T-helper 1 cell treated with Interleukin-12 subunit alpha and Interleukin-12 subunit beta and Interleukin-4 antibody, amounts not matched to agents 30 ng/mL and 1 ng/mL, for 36 hours (primary cell): Measurements from ENCODE around the gene RARRES1. TPM values are rescaled to one million over a fixed set of nuclear protein-coding genes. Genes with fewer than 3 reads are reported as not detected.

Experiments used
- intact Hi-C: fragments of 100-400 bp; cut with micrococcal nuclease; formaldehyde crosslinking; loops from one replicate; pipeline ENCODE4 v1.15.1; 2024
- total RNA-seq: library from RNA; stranded (reverse); gene quantifications from 2 replicates; pipeline ENCODE4 v1.2.3, GENCODE V29; 2022

The RARRES1 gene
- not detected in 2 replicates for total RNA-seq

GRCh38 chr3:158731938-158732855 is at the start of gene RARRES1:
Gene RARRES1, minus strand, starts transcription at chr3:158732457. Its CDS starts 42 bp downstream, at chr3:158732415.
- intact Hi-C loops, result no loop called here

- intact Hi-C loops, result no loop called here
Observed at GRCh38 chr3:158781849-158782248, 49.6 kb upstream of the RARRES1 start.

GRCh38 chr3:158781191-158781590 is 48.9 kb upstream of the RARRES1 start:
- intact Hi-C loops, result no loop called here

- intact Hi-C loops, result no loop called here
Observed at GRCh38 chr3:158780766-158781165, 48.5 kb upstream of the RARRES1 start.

GRCh38 chr3:158777161-158777873 is 45.1 kb upstream of the RARRES1 start:
- intact Hi-C loops, result no loop called here

GRCh38 chr3:158776531-158776930 is 44.3 kb upstream of the RARRES1 start:
- intact Hi-C loops, result no loop called here

GRCh38 chr3:158775426-158776410 is 43.5 kb upstream of the RARRES1 start:
- intact Hi-C loops, result no loop called here

- intact Hi-C loops, result no loop called here
Observed at GRCh38 chr3:158774965-158775364, 42.7 kb upstream of the RARRES1 start.

- intact Hi-C loops, result no loop called here
Observed at GRCh38 chr3:158773845-158774830, 41.9 kb upstream of the RARRES1 start.

- intact Hi-C loops, result no loop called here
Observed at GRCh38 chr3:158773166-158773565, 40.9 kb upstream of the RARRES1 start.

- intact Hi-C loops, result no loop called here
Observed at GRCh38 chr3:158771982-158772381, 39.7 kb upstream of the RARRES1 start.

GRCh38 chr3:158771577-158771976 is 39.3 kb upstream of the RARRES1 start:
- intact Hi-C loops, result no loop called here

- intact Hi-C loops, result no loop called here
Observed at GRCh38 chr3:158770741-158771350, 38.6 kb upstream of the RARRES1 start.

- intact Hi-C loops, result no loop called here
Observed at GRCh38 chr3:158769952-158770740, 37.9 kb upstream of the RARRES1 start.

- intact Hi-C loops, result no loop called here
Observed at GRCh38 chr3:158769549-158769948, 37.3 kb upstream of the RARRES1 start.

GRCh38 chr3:158768881-158769543 is 36.8 kb upstream of the RARRES1 start:
- intact Hi-C loops, result no loop called here

GRCh38 chr3:158768361-158768787 is 36.1 kb upstream of the RARRES1 start:
- intact Hi-C loops, result no loop called here

GRCh38 chr3:158766364-158766763 is 34.1 kb upstream of the RARRES1 start:
- intact Hi-C loops, result no loop called here
